K562 (cell line): ENCODE data around the gene ROPN1L. TPM values are rescaled to one million over a fixed set of nuclear protein-coding genes. Genes with fewer than 3 reads are reported as not detected.

Experiments
- CBFA2T2 ChIP-seq: fragments of 450-650 bp; conservative IDR thresholded peaks from 2 replicates; pipeline ENCODE4 v1.6.1; 2017; ENCODE audit warnings: mild to moderate bottlenecking
- CREM ChIP-seq: IDR thresholded peaks from 2 replicates; pipeline ENCODE4 v1.6.1; 2014; ENCODE audit warnings: antibody characterized with exemption, low read depth
- CXXC5 ChIP-seq: fragments of 250-450 bp; sonication (Bioruptor Pico); IDR thresholded peaks from 2 replicates; pipeline ENCODE4 v1.8.0; 2022; ENCODE audit warnings: inconsistent platforms, mild to moderate bottlenecking, moderate library complexity
- FOSL1 ChIP-seq: fragments of 200-800 bp; sonication (Bioruptor generic); conservative IDR thresholded peaks from 2 replicates; pipeline ENCODE4 v1.6.1; 2016; ENCODE audit warnings: missing genetic modification characterization, missing compliant biosample characterization
- FOXK2 ChIP-seq, 2 experiments: fragments of 450-650 bp; IDR thresholded peaks in 1 of 2; conservative IDR thresholded peaks in 1 of 2; 2 replicates each; pipeline ENCODE4 v1.6.1; 2016; ENCODE audit warnings: low read depth in 2 of 2, mild to moderate bottlenecking in 1 of 2
- KLF1 ChIP-seq: fragments of 450-650 bp; IDR thresholded peaks from 2 replicates; pipeline ENCODE4 v1.6.1; 2016; ENCODE audit warnings: missing genetic modification characterization, missing compliant biosample characterization
- MEIS2 ChIP-seq: fragments of 450-650 bp; IDR thresholded peaks from 2 replicates; pipeline ENCODE4 v1.6.1; 2014; ENCODE audit warnings: mild to moderate bottlenecking; ENCODE audit not compliant: partially characterized antibody
- NCOR1 ChIP-seq: fragments of 450-650 bp; IDR thresholded peaks from 2 replicates; pipeline ENCODE4 v1.6.1; 2016; ENCODE audit warnings: mild to moderate bottlenecking, moderate library complexity
- NRF1 ChIP-seq, 2 experiments: fragments of 450-650 bp; IDR thresholded peaks in 1 of 2; conservative IDR thresholded peaks in 1 of 2; 2 replicates each; pipeline ENCODE4 v1.6.1; 2014; ENCODE audit warnings: mild to moderate bottlenecking in 2 of 2
- RCOR1 ChIP-seq, 2 experiments: IDR thresholded peaks; 2 replicates each; pipeline ENCODE4 v1.6.1; 2012; ENCODE audit warnings: low read depth in 2 of 2, low read length in 2 of 2, borderline replicate concordance in 1 of 2, improper control_type of control experiment in 1 of 2
- SMAD1 ChIP-seq: fragments of 150-350 bp; IDR thresholded peaks from 2 replicates; pipeline ENCODE4 v1.6.1; 2014; ENCODE audit warnings: low read length, low read depth; ENCODE audit not compliant: partially characterized antibody
- TAF9B ChIP-seq: fragments of 450-650 bp; IDR thresholded peaks from 2 replicates; pipeline ENCODE4 v1.6.1; 2018; ENCODE audit warnings: mild to moderate bottlenecking; ENCODE audit not compliant: partially characterized antibody
- TAL1 ChIP-seq: fragments of 450-650 bp; IDR thresholded peaks from 2 replicates; pipeline ENCODE4 v1.6.1; 2016; ENCODE audit warnings: mild to moderate bottlenecking
- TCF3 ChIP-seq: sonication (generic); formaldehyde crosslinking; IDR thresholded peaks from 2 replicates; pipeline ENCODE4 v1.4.0; 2020; ENCODE audit warnings: mild to moderate bottlenecking, missing genetic modification reagents
- ZC3H4 ChIP-seq: sonication (generic); formaldehyde crosslinking; IDR thresholded peaks from 2 replicates; pipeline ENCODE4 v1.9.0; 2021; ENCODE audit warnings: missing genetic modification reagents, borderline replicate concordance
- ZSCAN29 ChIP-seq: fragments of 450-650 bp; IDR thresholded peaks from 2 replicates; pipeline ENCODE4 v1.6.1; 2017
- polyA plus RNA-seq, 8 experiments: library from polyadenylated mRNA; depleted of rRNA in 4 of 8; stranded (reverse) in 5 of 8; unstranded in 3 of 8; fragments of >200 nt; fragmentation: Nextera tagmentation in 2 of 8; fragmentation: Illumina TruSeq in 1 of 8; extraction: Ambion mirVana in 2 of 8; extraction: Trizol in 1 of 8; gene quantifications; 2 replicates each; pipeline versions ENCODE4 v1.2.1 to v1.2.3, GENCODE V29; 2011 to 2014; ENCODE audit warnings: inconsistent platforms in 1 of 8, missing spikeins in 1 of 8
- total RNA-seq, 7 experiments: library from RNA; depleted of rRNA in 6 of 7; stranded (reverse); fragments of >200 nt in 6 of 7; fragmentation: Illumina TruSeq in 2 of 7; extraction: Trizol in 2 of 7; gene quantifications; 2 replicates each; pipeline versions ENCODE4 v1.2.1 to v1.2.3, GENCODE V29; 2011 to 2021; ENCODE audit warnings: low replicate concordance in 1 of 7
- TF ChIP-seq, protein P1 (sequence below): sonication (generic); formaldehyde crosslinking; IDR thresholded peaks from 2 replicates; pipeline ENCODE4 v1.8.1; 2023; ENCODE audit warnings: mild to moderate bottlenecking, missing genetic modification reagents
- TF ChIP-seq, protein P2 (sequence below), 2 experiments: fragments of 450-650 bp; IDR thresholded peaks; 2 replicates each; pipeline ENCODE4 v1.6.1; 2018; ENCODE audit warnings: mild to moderate bottlenecking in 2 of 2, low read depth in 1 of 2; ENCODE audit not compliant: partially characterized antibody in 2 of 2
- TF ChIP-seq, protein P3 (sequence below), 2 experiments: IDR thresholded peaks in 1 of 2; conservative IDR thresholded peaks in 1 of 2; 2 replicates each; pipeline ENCODE4 v1.6.1; 2016; ENCODE audit warnings: low read depth in 2 of 2, mild to moderate bottlenecking in 1 of 2, missing compliant biosample characterization in 1 of 2, missing genetic modification characterization in 1 of 2, moderate library complexity in 1 of 2
- TF ChIP-seq, protein P4 (sequence below): fragments of 250-450 bp; sonication (Bioruptor Pico); IDR thresholded peaks from 2 replicates; pipeline ENCODE4 v1.9.0; 2021; ENCODE audit warnings: mild to moderate bottlenecking

The ROPN1L gene
- total and polyA plus RNA-seq, 9 of the 15 experiments (the other 6 are each of a cell fraction or from before 2014, with no cell fraction given) = 0.04 to 0.85 (median 0.24) TPM; not detected in 3

DNA sequence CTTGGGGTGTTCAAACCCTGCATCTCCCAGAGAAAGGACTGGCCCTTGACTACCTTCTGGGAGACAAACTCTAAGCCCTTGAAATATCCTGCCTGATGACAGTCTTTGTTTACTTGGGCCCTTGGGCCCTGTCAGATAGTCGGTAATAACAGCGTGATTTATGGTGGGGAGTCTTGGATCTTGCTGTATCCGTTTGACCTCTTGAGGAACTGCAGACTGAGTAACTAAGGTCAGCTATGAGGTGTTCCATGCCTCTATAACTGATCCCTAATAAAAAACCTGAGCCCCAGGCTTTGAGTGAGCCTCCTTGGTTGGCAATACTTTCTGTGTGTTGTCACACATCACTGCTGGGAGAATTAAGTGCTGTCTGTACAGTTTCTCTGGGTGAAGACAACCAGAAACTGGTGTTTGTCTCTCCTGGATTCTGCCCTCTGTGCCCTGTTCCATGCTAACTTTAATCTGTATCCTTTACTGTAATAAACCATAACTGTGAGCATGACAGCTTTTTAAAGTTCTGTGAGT, 66.0 kb downstream of the ROPN1L start (continued):
- TF ChIP-seq, protein P1, sequence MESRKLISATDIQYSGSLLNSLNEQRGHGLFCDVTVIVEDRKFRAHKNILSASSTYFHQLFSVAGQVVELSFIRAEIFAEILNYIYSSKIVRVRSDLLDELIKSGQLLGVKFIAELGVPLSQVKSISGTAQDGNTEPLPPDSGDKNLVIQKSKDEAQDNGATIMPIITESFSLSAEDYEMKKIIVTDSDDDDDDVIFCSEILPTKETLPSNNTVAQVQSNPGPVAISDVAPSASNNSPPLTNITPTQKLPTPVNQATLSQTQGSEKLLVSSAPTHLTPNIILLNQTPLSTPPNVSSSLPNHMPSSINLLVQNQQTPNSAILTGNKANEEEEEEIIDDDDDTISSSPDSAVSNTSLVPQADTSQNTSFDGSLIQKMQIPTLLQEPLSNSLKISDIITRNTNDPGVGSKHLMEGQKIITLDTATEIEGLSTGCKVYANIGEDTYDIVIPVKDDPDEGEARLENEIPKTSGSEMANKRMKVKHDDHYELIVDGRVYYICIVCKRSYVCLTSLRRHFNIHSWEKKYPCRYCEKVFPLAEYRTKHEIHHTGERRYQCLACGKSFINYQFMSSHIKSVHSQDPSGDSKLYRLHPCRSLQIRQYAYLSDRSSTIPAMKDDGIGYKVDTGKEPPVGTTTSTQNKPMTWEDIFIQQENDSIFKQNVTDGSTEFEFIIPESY (CRISPR knock-in tag) = no peak
- TF ChIP-seq RCOR1 (IDR thresholded peaks at IDR 0.05; ENCODE audit: borderline replicate concordance in 1 of 2, low read depth in 2 of 2, low read length in 2 of 2) (peak; percentile 82 to 100; a peak in 3 of 4 replicates), NCOR1 (peak; percentile 85), FOXK2 (conservative IDR thresholded peaks at IDR 0.05 in 1 of 2, IDR thresholded peaks at IDR 0.05 in 1 of 2; ENCODE audit: low read depth in 2 of 2) (peak; percentile 95 to 97), TCF3 (peak; percentile 82), NRF1 (conservative IDR thresholded peaks at IDR 0.05 in 1 of 2, IDR thresholded peaks at IDR 0.05 in 1 of 2) (0 out of 4 replicates have a peak, but pooled peaks of 1 of the 2 experiments have one; percentile 8), FOSL1 (tag) (peak; percentile 64), TAL1 (peak; percentile 79), TAF9B (peak; percentile 22), KLF1 (no peak), ZSCAN29 (no peak), SMAD1 (no peak), CXXC5 (peak; percentile 69), ZC3H4 (no peak), MEIS2 (peak; percentile 100), CREM (peak; percentile 76), CBFA2T2 (peak; percentile 67)
- TF ChIP-seq, protein P2, sequence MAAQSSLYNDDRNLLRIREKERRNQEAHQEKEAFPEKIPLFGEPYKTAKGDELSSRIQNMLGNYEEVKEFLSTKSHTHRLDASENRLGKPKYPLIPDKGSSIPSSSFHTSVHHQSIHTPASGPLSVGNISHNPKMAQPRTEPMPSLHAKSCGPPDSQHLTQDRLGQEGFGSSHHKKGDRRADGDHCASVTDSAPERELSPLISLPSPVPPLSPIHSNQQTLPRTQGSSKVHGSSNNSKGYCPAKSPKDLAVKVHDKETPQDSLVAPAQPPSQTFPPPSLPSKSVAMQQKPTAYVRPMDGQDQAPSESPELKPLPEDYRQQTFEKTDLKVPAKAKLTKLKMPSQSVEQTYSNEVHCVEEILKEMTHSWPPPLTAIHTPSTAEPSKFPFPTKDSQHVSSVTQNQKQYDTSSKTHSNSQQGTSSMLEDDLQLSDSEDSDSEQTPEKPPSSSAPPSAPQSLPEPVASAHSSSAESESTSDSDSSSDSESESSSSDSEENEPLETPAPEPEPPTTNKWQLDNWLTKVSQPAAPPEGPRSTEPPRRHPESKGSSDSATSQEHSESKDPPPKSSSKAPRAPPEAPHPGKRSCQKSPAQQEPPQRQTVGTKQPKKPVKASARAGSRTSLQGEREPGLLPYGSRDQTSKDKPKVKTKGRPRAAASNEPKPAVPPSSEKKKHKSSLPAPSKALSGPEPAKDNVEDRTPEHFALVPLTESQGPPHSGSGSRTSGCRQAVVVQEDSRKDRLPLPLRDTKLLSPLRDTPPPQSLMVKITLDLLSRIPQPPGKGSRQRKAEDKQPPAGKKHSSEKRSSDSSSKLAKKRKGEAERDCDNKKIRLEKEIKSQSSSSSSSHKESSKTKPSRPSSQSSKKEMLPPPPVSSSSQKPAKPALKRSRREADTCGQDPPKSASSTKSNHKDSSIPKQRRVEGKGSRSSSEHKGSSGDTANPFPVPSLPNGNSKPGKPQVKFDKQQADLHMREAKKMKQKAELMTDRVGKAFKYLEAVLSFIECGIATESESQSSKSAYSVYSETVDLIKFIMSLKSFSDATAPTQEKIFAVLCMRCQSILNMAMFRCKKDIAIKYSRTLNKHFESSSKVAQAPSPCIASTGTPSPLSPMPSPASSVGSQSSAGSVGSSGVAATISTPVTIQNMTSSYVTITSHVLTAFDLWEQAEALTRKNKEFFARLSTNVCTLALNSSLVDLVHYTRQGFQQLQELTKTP (IDR thresholded peaks at IDR 0.05; ENCODE audit: low read depth in 1 of 2, partially characterized antibody in 2 of 2) = peak in 1 of 2 experiments; percentile 74
- TF ChIP-seq, protein P3, sequence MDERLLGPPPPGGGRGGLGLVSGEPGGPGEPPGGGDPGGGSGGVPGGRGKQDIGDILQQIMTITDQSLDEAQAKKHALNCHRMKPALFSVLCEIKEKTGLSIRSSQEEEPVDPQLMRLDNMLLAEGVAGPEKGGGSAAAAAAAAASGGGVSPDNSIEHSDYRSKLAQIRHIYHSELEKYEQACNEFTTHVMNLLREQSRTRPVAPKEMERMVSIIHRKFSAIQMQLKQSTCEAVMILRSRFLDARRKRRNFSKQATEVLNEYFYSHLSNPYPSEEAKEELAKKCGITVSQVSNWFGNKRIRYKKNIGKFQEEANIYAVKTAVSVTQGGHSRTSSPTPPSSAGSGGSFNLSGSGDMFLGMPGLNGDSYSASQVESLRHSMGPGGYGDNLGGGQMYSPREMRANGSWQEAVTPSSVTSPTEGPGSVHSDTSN (CRISPR knock-in tag; IDR thresholded peaks at IDR 0.05; ENCODE audit: low read depth) = peak; percentile 89
- TF ChIP-seq, protein P3 (tag; conservative IDR thresholded peaks at IDR 0.05; ENCODE audit: low read depth) = peak; percentile 100
- TF ChIP-seq, protein P4, sequence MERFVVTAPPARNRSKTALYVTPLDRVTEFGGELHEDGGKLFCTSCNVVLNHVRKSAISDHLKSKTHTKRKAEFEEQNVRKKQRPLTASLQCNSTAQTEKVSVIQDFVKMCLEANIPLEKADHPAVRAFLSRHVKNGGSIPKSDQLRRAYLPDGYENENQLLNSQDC = 0 out of 2 replicates have a peak, but pooled peaks have one; percentile 37
